ENCODE measurements around the gene GSTM3.

Gene GSTM3

DNA sequence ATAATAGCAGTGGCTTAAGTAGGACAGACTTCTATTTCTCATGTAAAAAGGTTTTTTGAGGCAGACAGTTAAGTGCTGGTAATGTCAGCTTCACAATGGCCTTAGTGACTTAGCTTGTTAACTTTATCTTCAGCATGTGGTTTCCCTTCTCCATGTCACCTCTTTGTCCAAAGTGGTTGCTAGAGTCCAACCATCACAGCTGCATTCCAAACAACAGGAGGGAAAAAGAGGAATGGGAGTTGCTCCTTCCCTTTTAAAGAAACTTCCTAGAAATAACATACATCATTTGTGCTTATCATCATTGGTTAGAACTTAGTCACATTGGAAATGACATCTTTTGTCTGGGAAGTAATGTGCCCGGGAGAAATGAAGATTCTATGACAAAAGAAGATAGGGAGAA, 18.9 kb downstream of the GSTM3 start:
- TF ChIP-seq CTCF (IDR thresholded peaks at IDR 0.05; ENCODE audit: low read depth, low read length): no peak
- Histone ChIP-seq H3K9me3 (ENCODE audit: severe bottlenecking) (peaks cover 5% of the 10 kb centered on the region), H3K27ac (no peak overlapping the region), H3K27me3 (ENCODE audit: insufficient read depth, low read depth, severe bottlenecking) (no peaks in the 10 kb centered on the region), H3K36me3 (no peaks in the 10 kb centered on the region), H3K4me3 (ENCODE audit: low read depth, low read length) (no peak overlapping the region)
- no peak for DNase-seq

GRCh38 chr1:109721042-109721441, 19.8 kb downstream of the GSTM3 start:
- H3K36me3 ChIP-seq: no peaks in the 10 kb centered on the region
- TF ChIP-seq CTCF (IDR thresholded peaks at IDR 0.05; ENCODE audit: low read depth, low read length): no peak
- no peak overlapping the region for H3K27ac ChIP-seq
- DNase-seq: no peak
- no peak overlapping the region for H3K4me3 ChIP-seq (ENCODE audit: low read depth, low read length)
- H3K9me3 ChIP-seq (ENCODE audit: severe bottlenecking): peaks cover 5% of the 10 kb centered on the region
- H3K27me3 ChIP-seq (ENCODE audit: insufficient read depth, low read depth, severe bottlenecking): no peaks in the 10 kb centered on the region

- DNase-seq: no peak
- Histone ChIP-seq H3K9me3 (ENCODE audit: severe bottlenecking) (no peaks in the 10 kb centered on the region), H3K4me3 (ENCODE audit: low read depth, low read length) (no peak overlapping the region), H3K27me3 (ENCODE audit: insufficient read depth, low read depth, severe bottlenecking) (no peaks in the 10 kb centered on the region), H3K36me3 (no peaks in the 10 kb centered on the region), H3K27ac (no peak overlapping the region)
- TF ChIP-seq CTCF (IDR thresholded peaks at IDR 0.05; ENCODE audit: low read depth, low read length): no peak
These were observed 21.5 kb downstream of the GSTM3 start for GRCh38 chr1:109719337-109719837.

GRCh38 chr1:109718495-109718894, 22.3 kb downstream of the GSTM3 start:
- TF ChIP-seq CTCF (IDR thresholded peaks at IDR 0.05; ENCODE audit: low read depth, low read length): peak; percentile 57; the same call in 1 of the 2 replicates
- peak; percentile 51 for DNase-seq
- Histone ChIP-seq H3K9me3 (ENCODE audit: severe bottlenecking) (no peaks in the 10 kb centered on the region), H3K27me3 (ENCODE audit: insufficient read depth, low read depth, severe bottlenecking) (no peaks in the 10 kb centered on the region), H3K4me3 (ENCODE audit: low read depth, low read length) (no peak overlapping the region), H3K27ac (no peak overlapping the region), H3K36me3 (no peaks in the 10 kb centered on the region)

- no peak for TF ChIP-seq CTCF (IDR thresholded peaks at IDR 0.05; ENCODE audit: low read depth, low read length)
- DNase-seq: no peak
- no peak overlapping the region for H3K4me3 ChIP-seq (ENCODE audit: low read depth, low read length)
- no peaks in the 10 kb centered on the region for H3K36me3 ChIP-seq
- no peaks in the 10 kb centered on the region for H3K9me3 ChIP-seq (ENCODE audit: severe bottlenecking)
- no peaks in the 10 kb centered on the region for H3K27me3 ChIP-seq (ENCODE audit: insufficient read depth, low read depth, severe bottlenecking)
- H3K27ac ChIP-seq: no peak overlapping the region
These were observed 23.1 kb downstream of the GSTM3 start for GRCh38 chr1:109717729-109718128.

GRCh38 chr1:109716570-109717090, 24.2 kb downstream of the GSTM3 start:
- no peak for DNase-seq
- no peaks in the 10 kb centered on the region for H3K9me3 ChIP-seq (ENCODE audit: severe bottlenecking)
- TF ChIP-seq CTCF (IDR thresholded peaks at IDR 0.05; ENCODE audit: low read depth, low read length): no peak
- H3K27ac ChIP-seq: no peak overlapping the region
- no peak overlapping the region for H3K4me3 ChIP-seq (ENCODE audit: low read depth, low read length)
- no peaks in the 10 kb centered on the region for H3K27me3 ChIP-seq (ENCODE audit: insufficient read depth, low read depth, severe bottlenecking)
- H3K36me3 ChIP-seq: no peaks in the 10 kb centered on the region

Measured in WERI-Rb-1 (cell line).